GM12878 (cell line): ENCODE results near the gene C4BPB.

Source experiments
- BRCA1 ChIP-seq: IDR thresholded peaks from 2 replicates; pipeline ENCODE4 v1.6.1; 2011; ENCODE audit warnings: low read depth, low read length, improper control_type of control experiment
- CTCF ChIP-seq, 3 experiments: IDR thresholded peaks in 2 of 3; conservative IDR thresholded peaks in 1 of 3; 2 replicates each; pipeline ENCODE4 v1.5.1; 2011; ENCODE audit warnings: low read depth in 3 of 3, low read length in 3 of 3, mild to moderate bottlenecking in 3 of 3, control low read depth in 2 of 3, moderate library complexity in 2 of 3, inconsistent platforms in 1 of 3, mixed read lengths in 1 of 3; ENCODE audit not compliant: control insufficient read depth in 2 of 3, insufficient read depth in 1 of 3; ENCODE audit errors: extremely low read depth in 1 of 3
- EP300 ChIP-seq, 2 experiments: fragments of 150-350 bp in 1 of 2; IDR thresholded peaks; 2 replicates each; pipeline ENCODE4 v1.6.1; 2011 to 2012; ENCODE audit warnings: low read depth in 2 of 2, low read length in 2 of 2, borderline replicate concordance in 1 of 2, improper control_type of control experiment in 1 of 2, inconsistent platforms in 1 of 2; ENCODE audit not compliant: control insufficient read depth in 1 of 2
- EZH2 ChIP-seq: IDR thresholded peaks from 2 replicates; pipeline ENCODE4 v1.6.1; 2012; ENCODE audit warnings: low read depth, mild to moderate bottlenecking, control low read depth, inconsistent platforms, low read length, borderline replicate concordance; ENCODE audit not compliant: control insufficient read depth
- FOXM1 ChIP-seq: IDR thresholded peaks from 2 replicates; pipeline ENCODE4 v1.6.1; 2012; ENCODE audit warnings: low read depth, mild to moderate bottlenecking, inconsistent platforms, low read length, moderate library complexity
- HCFC1 ChIP-seq: fragments of 150-350 bp; IDR thresholded peaks from 2 replicates; pipeline ENCODE4 v1.6.1; 2014; ENCODE audit warnings: low read length
- POLR2A ChIP-seq: IDR thresholded peaks from 2 replicates; pipeline ENCODE4 v1.6.1; 2011; ENCODE audit warnings: low read depth, mild to moderate bottlenecking, low read length
- TF ChIP-seq, protein P1 (sequence below): fragments of 450-650 bp; IDR thresholded peaks from 2 replicates; pipeline ENCODE4 v1.6.1; 2016; ENCODE audit warnings: mild to moderate bottlenecking

DNA sequence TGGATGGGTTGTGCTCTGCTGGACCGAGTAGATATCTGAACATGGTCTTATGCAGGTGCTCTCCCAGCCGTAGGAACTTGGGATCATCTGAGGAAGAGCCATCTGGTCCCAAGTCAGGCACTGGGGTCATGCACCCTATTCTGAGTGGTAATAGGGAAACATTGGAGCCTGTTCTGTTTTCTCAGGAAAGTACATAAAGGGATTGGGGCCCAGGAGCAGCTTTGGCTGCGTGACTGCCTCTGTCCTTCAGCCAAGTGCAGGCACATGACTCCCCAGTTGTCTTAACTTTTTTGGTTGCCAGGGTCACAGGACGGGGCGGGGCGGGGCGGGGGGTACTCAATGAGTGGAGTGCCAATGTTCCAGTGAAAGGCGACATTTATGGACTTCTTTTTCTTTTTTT lies 24.1 kb upstream of the C4BPB start:
- no peak for TF ChIP-seq POLR2A
- TF ChIP-seq HCFC1, result no peak
- TF ChIP-seq FOXM1, result no peak
- no peak for TF ChIP-seq CTCF (IDR thresholded peaks at IDR 0.05 in 2 of 3, conservative IDR thresholded peaks at IDR 0.05 in 1 of 3; ENCODE audit: control insufficient read depth in 2 of 3, extremely low read depth in 1 of 3, insufficient read depth in 1 of 3, low read depth in 3 of 3, low read length in 3 of 3)
- no peak for TF ChIP-seq EP300 (IDR thresholded peaks at IDR 0.05; ENCODE audit: borderline replicate concordance in 1 of 2, control insufficient read depth in 1 of 2, low read depth in 2 of 2, low read length in 2 of 2)
- TF ChIP-seq, protein P1, sequence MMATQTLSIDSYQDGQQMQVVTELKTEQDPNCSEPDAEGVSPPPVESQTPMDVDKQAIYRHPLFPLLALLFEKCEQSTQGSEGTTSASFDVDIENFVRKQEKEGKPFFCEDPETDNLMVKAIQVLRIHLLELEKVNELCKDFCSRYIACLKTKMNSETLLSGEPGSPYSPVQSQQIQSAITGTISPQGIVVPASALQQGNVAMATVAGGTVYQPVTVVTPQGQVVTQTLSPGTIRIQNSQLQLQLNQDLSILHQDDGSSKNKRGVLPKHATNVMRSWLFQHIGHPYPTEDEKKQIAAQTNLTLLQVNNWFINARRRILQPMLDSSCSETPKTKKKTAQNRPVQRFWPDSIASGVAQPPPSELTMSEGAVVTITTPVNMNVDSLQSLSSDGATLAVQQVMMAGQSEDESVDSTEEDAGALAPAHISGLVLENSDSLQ, result no peak
- no peak for TF ChIP-seq EZH2
- no peak for TF ChIP-seq BRCA1
